Neural cell (in vitro differentiated cells): ENCODE data around the gene CHN1. TPM values are rescaled to one million over a fixed set of nuclear protein-coding genes. Genes with fewer than 3 reads are reported as not detected.

ENCODE experiments used
- H2AFZ ChIP-seq: fragments of 200-600, 300-800 bp; sonication (generic), shearing (Covaris generic); 2 replicates; pipeline ENCODE4 v1.6.0; 2014; ENCODE audit warnings: low read depth, mild to moderate bottlenecking, antibody characterized with exemption, low read length, moderate library complexity
- H3F3A ChIP-seq: fragments of 200-600 bp; shearing (Covaris generic); 2 replicates; pipeline ENCODE4 v1.6.1; 2016; ENCODE audit warnings: mild to moderate bottlenecking, moderate library complexity, mixed read lengths, antibody characterized with exemption, low read length; ENCODE audit not compliant: insufficient read depth, poor library complexity, severe bottlenecking
- H3K27ac ChIP-seq: fragments of 200-600, 300-800 bp; sonication (generic), shearing (Covaris generic); 2 replicates; pipeline ENCODE4 v1.5.1; 2014; ENCODE audit warnings: mild to moderate bottlenecking, low read length, moderate library complexity
- H3K27me3 ChIP-seq: fragments of 300-800, 200-600 bp; sonication (generic), shearing (Covaris generic); 2 replicates; pipeline ENCODE4 v1.6.0; 2014; ENCODE audit warnings: mild to moderate bottlenecking, low read depth, low read length, moderate library complexity; ENCODE audit not compliant: insufficient read depth
- H3K36me3 ChIP-seq: fragments of 300-800, 200-600 bp; sonication (generic), shearing (Covaris generic); 2 replicates; pipeline ENCODE4 v1.5.1; 2014; ENCODE audit warnings: mild to moderate bottlenecking, antibody characterized with exemption, low read length, moderate library complexity; ENCODE audit not compliant: insufficient read depth
- H3K4me2 ChIP-seq: fragments of 300-800, 200-600 bp; sonication (generic), shearing (Covaris generic); 2 replicates; pipeline ENCODE4 v1.6.0; 2014; ENCODE audit warnings: mild to moderate bottlenecking, low read length
- H3K4me3 ChIP-seq: fragments of 300-800, 200-600 bp; sonication (generic), shearing (Covaris generic); 2 replicates; pipeline ENCODE4 v1.5.1; 2014; ENCODE audit warnings: mild to moderate bottlenecking, low read length, moderate library complexity
- H3K79me2 ChIP-seq: fragments of 200-600 bp; shearing (Covaris generic); replicated peaks from 2 replicates; pipeline ENCODE4 v1.6.0; 2014; ENCODE audit warnings: mild to moderate bottlenecking, low read length, moderate library complexity; ENCODE audit not compliant: insufficient read depth
- H3K9ac ChIP-seq: fragments of 300-800, 200-600 bp; sonication (generic), shearing (Covaris generic); 2 replicates; pipeline ENCODE4 v1.6.1; 2016; ENCODE audit warnings: mild to moderate bottlenecking, low read length, mixed read lengths
- H3K9me2 ChIP-seq: fragments of 200-600 bp; shearing (Covaris generic); 2 replicates; pipeline ENCODE4 v1.6.1; 2016; ENCODE audit warnings: mild to moderate bottlenecking, low read length, mixed read lengths; ENCODE audit not compliant: insufficient read depth
- H3K9me3 ChIP-seq: fragments of 200-600, 300-800 bp; sonication (generic), shearing (Covaris generic); 2 replicates; pipeline ENCODE4 v1.6.1; 2016; ENCODE audit warnings: mild to moderate bottlenecking, mixed run types, low read length, moderate library complexity, mixed read lengths
- H4K20me1 ChIP-seq: fragments of 200-600 bp; shearing (Covaris generic); 2 replicates; pipeline ENCODE4 v1.6.1; 2016; ENCODE audit warnings: mild to moderate bottlenecking, mixed run types; ENCODE audit not compliant: insufficient read depth
- CTCF ChIP-seq: fragments of 450-650 bp; IDR thresholded peaks from 2 replicates; pipeline ENCODE4 v1.5.1; 2014; ENCODE audit warnings: antibody characterized with exemption, mild to moderate bottlenecking, moderate library complexity; ENCODE audit not compliant: poor library complexity, severe bottlenecking
- EP300 ChIP-seq: fragments of 450-650 bp; conservative IDR thresholded peaks from 2 replicates; pipeline ENCODE4 v1.6.1; 2014; ENCODE audit warnings: antibody characterized with exemption, mild to moderate bottlenecking, moderate library complexity; ENCODE audit not compliant: poor library complexity, severe bottlenecking
- EZH2 ChIP-seq: fragments of 200-600, 300-800 bp; shearing (Covaris generic), sonication (generic); IDR thresholded peaks from 2 replicates; pipeline ENCODE4 v1.6.1; 2014; ENCODE audit warnings: antibody characterized with exemption, low read length, borderline replicate concordance, mild to moderate bottlenecking; ENCODE audit not compliant: insufficient read depth, poor library complexity, severe bottlenecking
- MXI1 ChIP-seq: fragments of 450-650 bp; conservative IDR thresholded peaks from 2 replicates; pipeline ENCODE4 v1.6.1; 2014; ENCODE audit warnings: antibody characterized with exemption, mild to moderate bottlenecking; ENCODE audit not compliant: poor library complexity, severe bottlenecking
- POLR2AphosphoS5 ChIP-seq: IDR thresholded peaks from 2 replicates; pipeline ENCODE4 v1.6.1; 2012
- RAD21 ChIP-seq: fragments of 450-650 bp; conservative IDR thresholded peaks from 2 replicates; pipeline ENCODE4 v1.6.1; 2014; ENCODE audit warnings: antibody characterized with exemption, mild to moderate bottlenecking, moderate library complexity
- REST ChIP-seq: IDR thresholded peaks from 2 replicates; pipeline ENCODE4 v1.6.1; 2012; ENCODE audit warnings: borderline replicate concordance
- SMC3 ChIP-seq: fragments of 450-650 bp; conservative IDR thresholded peaks from 2 replicates; pipeline ENCODE4 v1.6.1; 2014; ENCODE audit warnings: antibody characterized with exemption, mild to moderate bottlenecking, moderate library complexity; ENCODE audit not compliant: poor library complexity
- TAF1 ChIP-seq: IDR thresholded peaks from 2 replicates; pipeline ENCODE4 v1.6.1; 2012; ENCODE audit warnings: low read depth
- polyA plus RNA-seq: library from polyadenylated mRNA; depleted of rRNA; stranded (reverse); fragments of >200 nt; gene quantifications from 2 replicates; pipeline ENCODE4 v1.2.3, GENCODE V29; 2014

CHN1 gene
- polyA plus RNA-seq, 1 donor from 2014 or later, result 133 TPM

GRCh38 chr2:174863183-174863582 lies 142.0 kb downstream of the CHN1 start:
- no peak overlapping the region for H3K9ac ChIP-seq
- H3K9me3 ChIP-seq, result no peaks in the 10 kb centered on the region
- no peaks in the 10 kb centered on the region for H4K20me1 ChIP-seq
- TF ChIP-seq SMC3 (no peak), REST (no peak), EP300 (no peak), TAF1 (no peak), MXI1 (no peak), CTCF (no peak), EZH2 (no peak), POLR2AphosphoS5 (no peak), RAD21 (no peak)
- no peak overlapping the region for H3K4me2 ChIP-seq
- no peak overlapping the region for H2AFZ ChIP-seq
- no peaks in the 10 kb centered on the region for H3K27me3 ChIP-seq
- H3K4me3 ChIP-seq, result no peak overlapping the region
- H3F3A ChIP-seq, result no peaks in the 10 kb centered on the region
- peaks cover 4% of the 10 kb centered on the region for H3K79me2 ChIP-seq
- no peaks in the 10 kb centered on the region for H3K36me3 ChIP-seq
- no peaks in the 10 kb centered on the region for H3K9me2 ChIP-seq
- no peak overlapping the region for H3K27ac ChIP-seq

GRCh38 chr2:174859563-174860169 lies 145.5 kb downstream of the CHN1 start:
- Histone ChIP-seq H3K4me2 (no peak overlapping the region), H3K9me2 (no peaks in the 10 kb centered on the region), H3K9me3 (no peaks in the 10 kb centered on the region), H3K27ac (no peak overlapping the region), H3K27me3 (no peaks in the 10 kb centered on the region), H3K4me3 (no peak overlapping the region), H3F3A (no peaks in the 10 kb centered on the region), H4K20me1 (no peaks in the 10 kb centered on the region), H3K79me2 (peaks cover 4% of the 10 kb centered on the region), H3K36me3 (no peaks in the 10 kb centered on the region), H2AFZ (no peak overlapping the region), H3K9ac (no peak overlapping the region)
- TF ChIP-seq EP300 (no peak), TAF1 (no peak), EZH2 (no peak), SMC3 (no peak), MXI1 (no peak), RAD21 (no peak)
